GM10266 (cell line): ENCODE measurements around the gene AKAP3.
A peak's percentile ranks its signal among the peaks of the same experiment; 100 is the strongest.

Experiments
- DNase-seq: peaks from one replicate; pipeline ENCODE4 v3.0.0; 2012; ENCODE audit errors: extremely low spot score
- CTCF ChIP-seq: IDR thresholded peaks from 2 replicates; pipeline ENCODE4 v1.5.1; 2012; ENCODE audit warnings: mild to moderate bottlenecking, low read depth; ENCODE audit not compliant: control insufficient read depth, insufficient read depth; ENCODE audit errors: missing control alignments

Gene AKAP3

GRCh38 chr12:4584896-4585295 lies 64.0 kb downstream of the AKAP3 start:
- no peak for TF ChIP-seq CTCF
- no peak for DNase-seq

- DNase-seq, result no peak
- TF ChIP-seq CTCF, result no peak
Observed at GRCh38 chr12:4584281-4584680, 64.6 kb downstream of the AKAP3 start.

GRCh38 chr12:4580281-4580688 lies 68.6 kb downstream of the AKAP3 start:
- no peak for DNase-seq
- TF ChIP-seq CTCF, result no peak

GRCh38 chr12:4579305-4580102 lies 69.3 kb downstream of the AKAP3 start:
- peak; percentile 35 for DNase-seq

GRCh38 chr12:4572680-4573079 lies 76.2 kb downstream of the AKAP3 start:
- no peak for TF ChIP-seq CTCF
- no peak for DNase-seq

More at GRCh38 chr12:4579305-4580102, 69.3 kb downstream of the AKAP3 start:
- TF ChIP-seq CTCF, result peak; percentile 46

GRCh38 chr12:4569261-4569660 lies 79.6 kb downstream of the AKAP3 start:
- TF ChIP-seq CTCF, result no peak
- no peak for DNase-seq

- peak; percentile 30 for DNase-seq
- TF ChIP-seq CTCF, result no peak
Observed at GRCh38 chr12:4567073-4567881, 81.6 kb downstream of the AKAP3 start.
